Ishikawa (cell line): ENCODE measurements around the gene ADIG.

Source experiments
- CEBPB ChIP-seq: IDR thresholded peaks from 2 replicates; pipeline ENCODE4 v1.6.1; 2012
- CREB1 ChIP-seq: IDR thresholded peaks from 2 replicates; pipeline ENCODE4 v1.6.1; 2012; ENCODE audit warnings: low read depth
- EGR1 ChIP-seq: IDR thresholded peaks from 2 replicates; pipeline ENCODE4 v1.6.1; 2012
- EP300 ChIP-seq: IDR thresholded peaks from 2 replicates; pipeline ENCODE4 v1.6.1; 2012; ENCODE audit warnings: borderline replicate concordance
- FOXM1 ChIP-seq: IDR thresholded peaks from 2 replicates; pipeline ENCODE4 v1.6.1; 2012; ENCODE audit warnings: low read depth, borderline replicate concordance
- NFIC ChIP-seq: IDR thresholded peaks from 2 replicates; pipeline ENCODE4 v1.6.1; 2012
- RAD21 ChIP-seq: IDR thresholded peaks from 2 replicates; pipeline ENCODE4 v1.6.1; 2012; ENCODE audit warnings: low read depth
- REST ChIP-seq: IDR thresholded peaks from 2 replicates; pipeline ENCODE4 v1.6.1; 2012; ENCODE audit warnings: low read depth, mild to moderate bottlenecking
- TAF1 ChIP-seq: IDR thresholded peaks from 2 replicates; pipeline ENCODE4 v1.6.1; 2012; ENCODE audit warnings: low read depth, mild to moderate bottlenecking
- TCF12 ChIP-seq: IDR thresholded peaks from 2 replicates; pipeline ENCODE4 v1.6.1; 2012; ENCODE audit warnings: low read depth
- TEAD4 ChIP-seq: IDR thresholded peaks from 2 replicates; pipeline ENCODE4 v1.6.1; 2012
- YY1 ChIP-seq: IDR thresholded peaks from 2 replicates; pipeline ENCODE4 v1.6.1; 2012; ENCODE audit warnings: low read depth
- ZBTB7A ChIP-seq: IDR thresholded peaks from 2 replicates; pipeline ENCODE4 v1.6.1; 2012; ENCODE audit warnings: low read depth
- TF ChIP-seq, protein P1 (sequence below): IDR thresholded peaks from 2 replicates; pipeline ENCODE4 v1.6.1; 2012
- TF ChIP-seq, protein P2 (sequence below): IDR thresholded peaks from 2 replicates; pipeline ENCODE4 v1.6.1; 2012

Gene ADIG

DNA sequence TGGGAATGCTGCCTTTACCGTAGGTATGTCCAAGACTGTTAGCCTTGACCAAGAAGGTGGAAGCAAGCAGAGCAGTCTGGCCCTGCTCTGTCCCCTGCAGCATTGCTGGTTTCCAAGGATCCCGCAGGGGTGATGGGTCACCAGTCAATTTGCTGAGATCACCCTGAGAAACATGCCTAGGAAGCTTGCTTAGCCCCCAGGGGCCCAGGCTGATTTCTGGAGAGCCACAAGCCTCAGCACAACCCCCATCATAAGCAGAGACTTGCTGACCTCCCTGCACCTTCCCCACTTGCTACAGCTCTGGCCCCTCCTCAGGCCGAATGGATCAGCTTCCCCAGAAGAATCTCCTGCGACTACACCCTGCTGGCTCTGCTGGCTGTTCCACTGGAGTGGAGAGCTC lies 42.1 kb downstream of the ADIG start:
- no peak for TF ChIP-seq REST
- TF ChIP-seq NFIC = no peak
- no peak for TF ChIP-seq TCF12
- no peak for TF ChIP-seq TAF1

- no peak for TF ChIP-seq NFIC
- no peak for TF ChIP-seq EGR1
- TF ChIP-seq TCF12 = no peak
- no peak for TF ChIP-seq TAF1
- no peak for TF ChIP-seq CEBPB
- TF ChIP-seq YY1 = no peak
- TF ChIP-seq ZBTB7A = no peak
- TF ChIP-seq, protein P1, sequence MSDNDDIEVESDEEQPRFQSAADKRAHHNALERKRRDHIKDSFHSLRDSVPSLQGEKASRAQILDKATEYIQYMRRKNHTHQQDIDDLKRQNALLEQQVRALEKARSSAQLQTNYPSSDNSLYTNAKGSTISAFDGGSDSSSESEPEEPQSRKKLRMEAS = no peak
Measured at GRCh38 chr20:38624084-38624483, 43.1 kb downstream of the ADIG start.

DNA sequence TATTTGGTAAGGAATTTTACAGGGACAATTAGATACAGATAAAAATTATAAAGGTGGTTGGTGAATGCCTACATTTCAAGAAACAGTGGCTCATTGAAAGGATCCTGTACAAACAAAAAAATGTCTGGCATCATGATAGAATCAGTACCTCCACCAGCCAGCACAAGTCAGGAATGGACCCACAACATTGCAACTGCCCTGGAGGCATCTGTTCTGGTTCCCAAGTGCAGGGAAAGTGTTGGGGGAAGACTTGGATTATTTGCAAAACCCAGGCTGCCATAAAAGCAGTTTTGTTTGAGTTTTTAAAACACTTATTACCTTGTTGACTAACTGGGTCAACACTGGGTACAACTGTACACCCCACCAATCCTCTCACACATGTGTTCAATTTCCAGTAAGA lies 44.9 kb downstream of the ADIG start:
- TF ChIP-seq, protein P1 = no peak
- TF ChIP-seq NFIC (no peak), TCF12 (no peak), ZBTB7A (no peak), YY1 (no peak), RAD21 (no peak), CEBPB (no peak), FOXM1 (no peak), EP300 (no peak), EGR1 (no peak), REST (no peak), TAF1 (no peak)
- TF ChIP-seq, protein P2, sequence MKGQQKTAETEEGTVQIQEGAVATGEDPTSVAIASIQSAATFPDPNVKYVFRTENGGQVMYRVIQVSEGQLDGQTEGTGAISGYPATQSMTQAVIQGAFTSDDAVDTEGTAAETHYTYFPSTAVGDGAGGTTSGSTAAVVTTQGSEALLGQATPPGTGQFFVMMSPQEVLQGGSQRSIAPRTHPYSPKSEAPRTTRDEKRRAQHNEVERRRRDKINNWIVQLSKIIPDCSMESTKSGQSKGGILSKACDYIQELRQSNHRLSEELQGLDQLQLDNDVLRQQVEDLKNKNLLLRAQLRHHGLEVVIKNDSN = no peak

DNA sequence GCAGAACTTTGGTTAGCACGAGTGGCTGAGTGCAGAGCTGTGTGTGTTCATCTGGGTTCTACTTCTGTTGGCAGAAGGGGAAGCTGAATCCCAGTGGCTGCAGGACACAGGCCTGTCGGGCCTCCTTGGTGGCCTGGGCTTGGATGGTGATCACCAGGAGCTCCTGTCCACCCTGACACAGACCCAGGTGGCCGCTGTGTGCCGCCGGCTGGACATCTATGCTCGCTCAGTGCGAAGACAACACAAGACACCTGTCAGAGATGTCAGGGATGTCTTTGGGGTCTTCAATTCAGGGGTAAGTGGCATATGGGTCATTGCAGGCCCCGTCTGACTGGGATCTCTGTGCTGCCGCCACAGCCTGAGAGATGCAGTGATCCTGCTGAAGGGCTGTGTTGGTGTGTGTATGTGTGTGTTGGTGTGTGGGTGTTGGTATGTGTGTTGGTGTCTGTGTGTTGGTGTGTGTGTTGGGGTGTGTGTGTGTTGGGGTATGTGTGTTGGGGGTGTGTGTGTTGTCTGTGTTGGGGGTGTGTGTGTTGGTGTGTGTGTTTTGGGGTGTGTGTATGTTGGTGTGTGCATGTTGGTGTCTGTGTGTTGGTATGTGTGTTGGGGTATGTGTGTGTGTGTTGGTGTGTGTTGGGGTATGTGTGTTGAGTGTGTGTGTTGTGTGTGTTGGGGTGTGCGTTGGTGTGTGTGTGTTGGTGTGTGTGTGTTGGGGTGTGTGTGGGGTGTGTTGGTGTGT lies 46.1 kb downstream of the ADIG start:
- TF ChIP-seq, protein P1 = no peak
- TF ChIP-seq NFIC (no peak), YY1 (no peak)

- no peak for TF ChIP-seq RAD21
- no peak for TF ChIP-seq TEAD4
- TF ChIP-seq CREB1 = no peak
- TF ChIP-seq TCF12 = no peak
- TF ChIP-seq ZBTB7A = no peak
- TF ChIP-seq, protein P2 = no peak
- TF ChIP-seq, protein P1 = no peak
- TF ChIP-seq TAF1 = no peak
- TF ChIP-seq FOXM1 = no peak
- no peak for TF ChIP-seq REST
- no peak for TF ChIP-seq EGR1
- TF ChIP-seq YY1 = no peak
- no peak for TF ChIP-seq NFIC
- TF ChIP-seq CEBPB = no peak
- TF ChIP-seq EP300 = no peak
Measured at GRCh38 chr20:38628580-38629470, 47.8 kb downstream of the ADIG start.
